ENCODE measurements around the gene MAP3K13. TPM values are rescaled to one million over a fixed set of nuclear protein-coding genes. Genes with fewer than 3 reads are reported as not detected.
A peak's percentile ranks its signal among the peaks of the same experiment; 100 is the strongest.

Gene MAP3K13
- total and polyA plus RNA-seq, 2 of the 13 experiments (the other 11 are each of a cell fraction or from before 2014, with no cell fraction given), result 24.2 to 26.5 TPM

DNA sequence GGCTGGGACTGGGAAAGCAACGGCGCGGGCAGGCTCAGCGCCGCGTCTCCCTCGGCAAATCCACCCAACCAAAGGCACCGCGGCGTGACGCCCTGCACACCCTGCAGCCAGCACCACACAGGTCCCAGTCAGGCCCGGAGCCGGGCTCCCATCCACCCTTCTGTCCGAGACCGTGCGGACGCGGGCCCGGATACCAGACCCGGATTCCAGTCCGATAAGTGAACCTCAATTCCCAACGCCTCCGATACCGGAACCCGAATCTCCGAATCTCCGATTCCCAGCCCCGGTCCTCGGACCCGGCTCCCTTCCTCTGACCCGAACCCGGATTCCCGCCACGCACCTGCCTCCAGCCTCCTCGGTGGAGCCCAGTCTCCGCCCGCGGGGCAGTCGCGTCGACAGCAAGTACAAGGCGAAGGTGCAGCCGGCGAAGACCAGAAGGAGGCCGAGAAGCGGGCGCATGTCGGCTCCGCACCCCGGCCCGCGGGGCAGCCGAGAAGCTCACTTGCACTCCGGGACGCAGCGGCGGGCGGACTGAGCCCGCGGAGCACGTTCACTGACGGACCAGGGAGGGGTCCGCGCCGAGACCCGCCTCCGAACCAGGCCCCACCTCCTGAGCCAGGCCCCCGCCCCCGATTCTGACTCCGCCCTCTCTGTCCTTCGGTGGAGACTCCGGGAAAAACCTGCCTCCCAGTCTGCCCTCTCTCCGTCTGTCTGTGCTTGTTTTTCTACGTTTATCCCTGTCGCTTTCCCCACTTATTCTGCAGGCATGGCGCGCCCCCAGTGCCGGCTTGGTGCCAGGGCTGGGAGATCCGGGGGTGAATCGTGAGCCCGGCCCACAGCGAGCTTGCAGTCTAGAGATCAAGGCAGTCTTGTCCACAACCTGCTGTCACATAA, 135.8 kb downstream of the MAP3K13 start, which contains the start of gene TMEM41A (continued):
- TF ChIP-seq ZNF3 (CRISPR knock-in tag; IDR thresholded peaks at IDR 0.05), result no peak
- TF ChIP-seq ZNF850 (CRISPR knock-in tag; conservative IDR thresholded peaks at IDR 0.05), result no peak
- TF ChIP-seq, protein P1, sequence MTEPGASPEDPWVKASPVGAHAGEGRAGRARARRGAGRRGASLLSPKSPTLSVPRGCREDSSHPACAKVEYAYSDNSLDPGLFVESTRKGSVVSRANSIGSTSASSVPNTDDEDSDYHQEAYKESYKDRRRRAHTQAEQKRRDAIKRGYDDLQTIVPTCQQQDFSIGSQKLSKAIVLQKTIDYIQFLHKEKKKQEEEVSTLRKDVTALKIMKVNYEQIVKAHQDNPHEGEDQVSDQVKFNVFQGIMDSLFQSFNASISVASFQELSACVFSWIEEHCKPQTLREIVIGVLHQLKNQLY (CRISPR knock-in tag; IDR thresholded peaks at IDR 0.05), result no peak
- no peak for TF ChIP-seq JUND (CRISPR knock-in tag; IDR thresholded peaks at IDR 0.05)
- TF ChIP-seq KAT2B (IDR thresholded peaks at IDR 0.05; ENCODE audit: borderline replicate concordance, low read depth, low read length), result no peak
- TF ChIP-seq ZNF614 (CRISPR knock-in tag; IDR thresholded peaks at IDR 0.05; ENCODE audit: borderline replicate concordance), result peak; percentile 75; the same call in 1 of the 2 replicates
- TF ChIP-seq POLR2AphosphoS2 (IDR thresholded peaks at IDR 0.05; ENCODE audit: low read depth, low read length), result peak; percentile 44; the same call in 1 of the 2 replicates
- peak; percentile 93; the same call in 1 of the 2 replicates for TF ChIP-seq HOXA7 (CRISPR knock-in tag; IDR thresholded peaks at IDR 0.05)
- TF ChIP-seq, protein P2, sequence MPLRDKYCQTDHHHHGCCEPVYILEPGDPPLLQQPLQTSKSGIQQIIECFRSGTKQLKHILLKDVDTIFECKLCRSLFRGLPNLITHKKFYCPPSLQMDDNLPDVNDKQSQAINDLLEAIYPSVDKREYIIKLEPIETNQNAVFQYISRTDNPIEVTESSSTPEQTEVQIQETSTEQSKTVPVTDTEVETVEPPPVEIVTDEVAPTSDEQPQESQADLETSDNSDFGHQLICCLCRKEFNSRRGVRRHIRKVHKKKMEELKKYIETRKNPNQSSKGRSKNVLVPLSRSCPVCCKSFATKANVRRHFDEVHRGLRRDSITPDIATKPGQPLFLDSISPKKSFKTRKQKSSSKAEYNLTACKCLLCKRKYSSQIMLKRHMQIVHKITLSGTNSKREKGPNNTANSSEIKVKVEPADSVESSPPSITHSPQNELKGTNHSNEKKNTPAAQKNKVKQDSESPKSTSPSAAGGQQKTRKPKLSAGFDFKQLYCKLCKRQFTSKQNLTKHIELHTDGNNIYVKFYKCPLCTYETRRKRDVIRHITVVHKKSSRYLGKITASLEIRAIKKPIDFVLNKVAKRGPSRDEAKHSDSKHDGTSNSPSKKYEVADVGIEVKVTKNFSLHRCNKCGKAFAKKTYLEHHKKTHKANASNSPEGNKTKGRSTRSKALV (CRISPR knock-in tag; IDR thresholded peaks at IDR 0.05), result peak; percentile 88
- no peak for TF ChIP-seq MTF1 (CRISPR knock-in tag; IDR thresholded peaks at IDR 0.05)
- peak; percentile 86 for TF ChIP-seq PATZ1 (CRISPR knock-in tag; IDR thresholded peaks at IDR 0.05)
- TF ChIP-seq ZNF552 (CRISPR knock-in tag; IDR thresholded peaks at IDR 0.05; ENCODE audit: borderline replicate concordance), result no peak
- no peak for TF ChIP-seq ZNF775 (CRISPR knock-in tag; IDR thresholded peaks at IDR 0.05; ENCODE audit: borderline replicate concordance)
- no peak; the same call in 1 of the 2 replicates for TF ChIP-seq ZNF746 (CRISPR knock-in tag; IDR thresholded peaks at IDR 0.05)
- peak; percentile 99 for TF ChIP-seq KMT2A (CRISPR knock-in tag; IDR thresholded peaks at IDR 0.05)
- TF ChIP-seq GTF2F1 (IDR thresholded peaks at IDR 0.05; ENCODE audit: low read length), result peak; percentile 81; the same call in 1 of the 2 replicates
- TF ChIP-seq ZNF710 (CRISPR knock-in tag; IDR thresholded peaks at IDR 0.05; ENCODE audit: borderline replicate concordance), result peak; percentile 68; the same call in 1 of the 2 replicates
- no peak for TF ChIP-seq MLLT10 (CRISPR knock-in tag; IDR thresholded peaks at IDR 0.05)
- no peak for TF ChIP-seq ZNF652 (CRISPR knock-in tag; IDR thresholded peaks at IDR 0.05; ENCODE audit: borderline replicate concordance, low read depth)
- peak; percentile 75; the same call in 1 of the 2 replicates for TF ChIP-seq NFKBIZ (CRISPR knock-in tag; IDR thresholded peaks at IDR 0.05)
- TF ChIP-seq KLF12 (CRISPR knock-in tag; IDR thresholded peaks at IDR 0.05; ENCODE audit: borderline replicate concordance), result peak; percentile 98
- peak; percentile 68; the same call in 1 of the 2 replicates for TF ChIP-seq ZSCAN9 (CRISPR knock-in tag; IDR thresholded peaks at IDR 0.05; ENCODE audit: borderline replicate concordance)
- no peak for TF ChIP-seq NFE2 (CRISPR knock-in tag; IDR thresholded peaks at IDR 0.05)
- TF ChIP-seq SRY (CRISPR knock-in tag; IDR thresholded peaks at IDR 0.05), result 0 out of 2 replicates have a peak, but pooled peaks have one; percentile 44
- no peak for TF ChIP-seq NPAS2 (CRISPR knock-in tag; IDR thresholded peaks at IDR 0.05; ENCODE audit: borderline replicate concordance)

Measured in HepG2 (cell line).